Midbrain (tissue), 1 donor: Measurements from ENCODE around the gene AQP3.
"Not testable (repeated sequence)": the region's sequence is repeated elsewhere in the genome, so short reads cannot be mapped to it uniquely, and the experiment has no call there.

Experiments used
- DNase-seq: peaks from one replicate; lab custom pipeline; 2025; lab: John Stamatoyannopoulos, UW

The AQP3 gene

GRCh38 chr9:33446946-33447798 is at the start of gene AQP3:
Gene AQP3, minus strand, starts transcription at chr9:33447593. Its CDS starts 63 bp downstream, at chr9:33447530.
- peak; percentile 17 for DNase-seq

- DNase-seq, result not testable (repeated sequence)
Observed at GRCh38 chr9:33493819-33494218, 46.4 kb upstream of the AQP3 start.

- no peak for DNase-seq
Observed at GRCh38 chr9:33489066-33489465, 41.7 kb upstream of the AQP3 start.

GRCh38 chr9:33485312-33485711 is 37.9 kb upstream of the AQP3 start:
- not testable (repeated sequence) for DNase-seq

DNA sequence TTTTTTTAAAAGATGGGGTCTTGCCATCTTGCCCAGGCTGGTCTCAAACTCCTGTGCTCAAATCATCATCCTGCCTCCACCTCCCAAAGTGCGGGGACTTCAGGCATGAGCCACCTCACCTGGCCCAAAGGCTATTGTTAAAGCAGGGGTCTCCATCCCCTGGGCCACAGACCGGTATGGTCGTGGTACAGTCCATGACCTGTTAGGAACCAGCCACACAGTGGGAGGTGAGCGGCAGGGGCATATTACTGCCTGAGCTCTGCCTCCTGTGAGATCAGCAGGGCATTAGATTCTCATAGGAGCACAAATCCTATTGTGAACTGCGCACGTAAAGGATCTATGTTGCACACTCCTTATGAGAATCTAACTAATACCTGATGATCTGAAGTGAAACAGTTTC is 33.6 kb upstream of the AQP3 start:
- DNase-seq, result no peak

- no peak for DNase-seq
Observed at GRCh38 chr9:33480106-33480505, 32.7 kb upstream of the AQP3 start.

- DNase-seq, result no peak
Observed at GRCh38 chr9:33476503-33476902, 29.1 kb upstream of the AQP3 start.

- no peak for DNase-seq
Observed at GRCh38 chr9:33475357-33475756, 28.0 kb upstream of the AQP3 start.

GRCh38 chr9:33473643-33474352 is 26.4 kb upstream of the AQP3 start, which contains the start of gene NOL6:
Gene NOL6, minus strand, starts transcription at chr9:33473924. Its CDS starts 82 bp downstream, at chr9:33473842.
- DNase-seq, result peak; percentile 99

DNA sequence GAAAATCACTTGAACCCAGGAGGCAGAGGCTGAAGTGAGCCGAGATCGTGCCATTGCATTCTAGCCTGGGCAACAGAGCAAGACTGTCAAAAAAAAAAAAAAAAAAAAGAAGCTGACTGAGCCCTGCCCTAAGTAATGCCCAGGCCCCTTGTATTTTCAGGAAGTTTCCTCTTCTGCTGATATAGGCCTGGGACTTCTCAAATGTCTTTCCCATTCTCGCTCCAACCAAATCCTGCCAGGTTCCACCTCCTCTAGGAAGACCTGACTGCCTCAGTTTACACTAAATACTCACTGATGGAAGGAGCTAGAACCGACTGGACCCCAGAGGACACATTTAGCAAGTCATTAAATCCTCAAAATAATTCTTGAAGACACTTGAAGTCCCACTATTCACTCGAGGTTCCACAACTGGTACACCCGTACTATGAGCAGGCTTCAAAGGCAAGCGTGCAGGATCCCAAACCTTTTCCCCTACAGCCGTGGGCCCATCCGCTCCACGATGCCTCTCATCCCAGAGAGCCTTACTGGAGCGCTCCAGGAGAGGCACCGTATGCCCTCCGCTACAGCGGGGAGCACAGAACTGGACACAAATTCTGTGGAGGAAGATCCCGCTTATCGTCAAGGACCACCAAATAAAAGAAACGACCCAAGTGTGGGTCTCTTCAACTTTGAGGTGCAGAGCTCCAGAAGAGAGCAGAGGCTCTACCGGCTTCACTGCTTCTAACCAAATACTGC is 25.7 kb upstream of the AQP3 start:
- DNase-seq, result no peak

DNA sequence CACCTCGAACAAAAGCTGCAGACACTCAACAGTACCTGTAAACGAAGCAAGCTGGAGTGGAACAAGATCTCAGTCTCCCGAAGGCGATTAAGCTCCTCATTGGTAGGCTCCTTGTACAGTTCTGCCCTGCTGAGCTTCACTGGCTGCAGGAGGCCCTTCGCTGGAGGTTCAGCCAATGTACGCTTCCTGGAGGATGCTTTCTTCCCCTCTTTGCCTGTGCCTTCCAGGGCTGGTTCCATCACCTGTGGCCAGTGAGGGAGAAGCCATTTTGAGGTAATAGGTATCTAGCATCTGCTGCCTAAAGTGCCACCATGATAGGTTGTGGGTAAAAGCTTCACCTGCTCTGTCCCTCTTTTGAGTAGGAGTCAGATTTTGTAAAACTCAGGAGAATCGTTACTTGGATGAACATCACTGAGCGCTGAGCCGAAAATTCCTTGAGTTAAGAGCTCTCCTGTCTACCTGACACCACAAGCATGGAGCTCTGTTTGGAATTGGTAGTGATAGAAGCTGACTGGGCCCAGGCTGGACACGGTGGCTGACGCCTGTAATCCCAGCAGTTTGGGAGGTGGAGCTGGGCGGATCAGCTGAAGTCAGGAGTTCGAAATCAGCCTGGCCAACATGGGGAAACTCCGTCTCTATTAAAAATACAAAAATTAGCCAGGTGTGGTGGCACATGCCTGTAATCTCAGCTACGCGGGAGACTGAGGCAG is 24.9 kb upstream of the AQP3 start:
- no peak for DNase-seq

- DNase-seq, result no peak
Observed at GRCh38 chr9:33471361-33471760, 24.0 kb upstream of the AQP3 start.

- no peak for DNase-seq
Observed at GRCh38 chr9:33469891-33470290, 22.5 kb upstream of the AQP3 start.

- no peak for DNase-seq
Observed at GRCh38 chr9:33468797-33469621, 21.6 kb upstream of the AQP3 start.

DNA sequence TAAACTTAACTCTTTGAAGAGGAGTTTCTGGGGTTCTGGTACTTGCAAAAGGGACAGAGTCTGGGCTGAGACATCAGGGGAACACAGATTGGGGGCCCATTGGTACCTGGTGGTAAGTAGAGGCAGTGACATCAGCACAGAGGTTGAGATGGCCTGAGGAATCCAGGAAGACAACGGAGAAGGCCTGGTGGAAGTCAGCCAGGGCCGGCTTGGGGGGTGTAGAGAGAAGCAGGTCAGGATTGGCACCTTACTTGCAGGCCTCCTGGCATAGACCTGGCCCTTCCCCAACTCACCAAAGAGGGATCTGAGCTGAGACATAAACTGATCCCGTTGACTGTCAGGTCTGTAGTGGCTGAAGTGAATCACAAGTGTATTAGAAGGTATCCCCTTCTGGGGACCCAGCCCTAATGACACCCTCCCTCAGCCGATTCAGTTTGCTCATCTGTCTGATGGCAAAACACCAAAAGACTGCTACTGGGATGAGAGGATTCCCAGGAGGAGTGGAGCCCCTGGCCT is 20.9 kb upstream of the AQP3 start:
- DNase-seq, result no peak

DNA sequence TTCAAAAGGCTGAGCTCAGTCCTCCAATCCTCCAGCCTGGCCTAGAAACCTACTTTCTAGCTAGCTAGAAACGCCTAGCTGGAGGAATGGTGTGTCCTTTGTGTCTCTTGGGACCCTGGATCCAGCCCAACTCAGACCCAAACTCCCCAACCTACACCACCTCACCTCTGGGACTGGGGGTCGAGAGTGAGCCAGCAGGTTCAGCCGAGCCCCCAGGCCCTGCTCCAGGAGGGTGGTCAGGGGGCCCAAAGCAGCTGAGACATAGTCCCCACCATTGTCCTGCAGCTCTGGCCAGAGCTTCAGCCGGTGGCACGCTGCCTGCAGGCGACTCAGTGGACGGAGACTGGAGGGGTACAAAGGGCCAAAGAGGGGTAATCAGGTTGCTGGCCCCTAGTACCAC is 20.1 kb upstream of the AQP3 start:
- DNase-seq, result no peak

DNA sequence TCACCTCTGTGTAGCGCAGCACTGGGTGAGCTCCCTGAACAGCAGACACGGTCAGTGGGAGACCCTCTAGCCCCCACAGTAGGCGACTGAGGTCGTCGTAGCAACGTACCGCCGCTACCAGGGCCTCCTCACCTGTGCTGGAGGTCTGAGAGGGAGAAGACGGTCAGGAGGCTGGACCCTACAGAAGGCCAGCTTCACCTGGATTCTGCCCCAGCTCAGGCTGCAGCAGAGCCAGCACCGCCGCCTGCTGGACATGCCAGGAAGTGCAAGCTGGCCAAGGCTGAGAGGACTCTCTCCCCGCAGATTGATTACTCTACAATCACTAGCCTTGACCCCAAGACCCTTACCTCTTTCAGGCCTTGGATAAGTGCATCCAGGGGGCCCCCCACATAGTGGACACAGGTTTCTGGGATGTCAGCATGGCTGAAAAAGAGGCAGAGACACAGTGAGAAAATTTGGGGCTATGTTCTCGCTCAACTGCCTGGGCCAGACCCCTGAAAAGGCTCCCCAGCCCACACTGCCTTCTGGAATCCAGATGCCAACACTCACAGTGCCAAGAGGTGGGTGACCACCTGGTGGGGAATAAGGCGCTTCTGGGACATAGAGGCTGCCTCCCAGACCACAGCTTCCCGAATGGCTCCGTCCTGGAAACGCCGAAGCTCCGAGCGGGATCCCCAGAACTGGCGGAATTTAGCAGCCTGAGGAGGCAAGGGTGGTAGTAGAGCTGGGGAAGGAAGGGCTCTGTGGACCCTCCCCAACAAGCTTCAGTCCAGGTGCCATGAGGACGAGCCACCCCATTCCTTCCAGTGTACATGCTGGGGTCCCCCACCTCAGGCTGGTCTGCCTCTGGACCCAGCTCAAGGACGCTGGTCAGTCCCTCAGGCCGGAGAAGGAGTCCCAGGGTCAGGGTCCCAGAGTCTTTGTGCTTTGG is 19.4 kb upstream of the AQP3 start:
- DNase-seq, result peak; percentile 40

DNA sequence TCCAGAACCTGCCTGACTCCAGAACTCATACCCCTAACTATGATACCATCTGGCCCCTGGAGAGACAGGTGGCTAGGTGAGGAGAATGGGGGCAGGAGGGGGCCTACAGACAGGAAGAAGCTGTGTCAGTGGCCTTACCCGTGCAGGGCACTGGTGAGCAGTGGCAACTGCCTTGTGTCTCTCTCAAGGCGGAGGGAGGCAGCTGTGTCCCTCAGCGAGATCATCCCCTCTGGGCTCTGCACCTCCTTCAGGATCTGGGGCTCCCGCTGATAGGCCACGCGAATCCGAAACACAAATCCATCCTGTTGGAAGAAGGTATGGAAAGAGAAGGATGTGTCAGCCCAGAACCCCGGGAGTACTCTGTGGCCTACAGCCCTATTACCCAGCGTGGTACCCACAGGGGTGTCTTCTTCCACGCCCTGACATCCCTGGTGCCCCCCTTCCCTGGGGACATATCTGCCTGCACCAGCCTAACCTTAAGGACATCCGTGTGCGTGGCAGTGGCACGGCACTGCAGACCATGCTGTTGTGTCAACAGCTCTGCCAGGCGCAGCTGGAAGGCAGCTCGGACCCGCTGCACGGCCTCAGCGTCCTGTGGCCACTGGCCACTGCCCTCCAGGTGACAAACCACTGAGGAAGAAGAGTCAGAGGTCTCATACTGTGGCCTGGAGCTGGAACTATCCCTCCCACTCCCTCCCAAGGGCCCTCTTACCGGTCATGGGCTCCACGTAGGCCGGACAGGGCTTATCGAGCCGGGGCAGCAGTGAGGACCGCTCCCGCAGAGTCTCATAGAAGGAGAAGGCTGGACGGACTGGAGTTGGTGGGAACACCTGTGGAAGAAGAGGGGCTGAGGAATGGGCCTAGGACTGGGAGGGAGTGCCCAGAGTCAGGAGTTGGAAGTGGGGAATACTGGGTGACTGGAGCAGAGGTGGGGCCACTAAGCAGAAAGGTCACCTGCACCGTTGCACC is 18.5 kb upstream of the AQP3 start:
- DNase-seq, result no peak
